NCI-H2107 treated with DMSO at 0.1 percent for 48 hours (cell line): ENCODE measurements around the gene ZDHHC14.
"Not testable (repeated sequence)": the region's sequence is repeated elsewhere in the genome, so short reads cannot be mapped to it uniquely, and the experiment has no call there.

Source experiments
- DNase-seq: peaks from one replicate; lab custom pipeline; 2025; ENCODE audit not compliant: unreplicated experiment; lab: John Stamatoyannopoulos, UW

Gene ZDHHC14

DNA sequence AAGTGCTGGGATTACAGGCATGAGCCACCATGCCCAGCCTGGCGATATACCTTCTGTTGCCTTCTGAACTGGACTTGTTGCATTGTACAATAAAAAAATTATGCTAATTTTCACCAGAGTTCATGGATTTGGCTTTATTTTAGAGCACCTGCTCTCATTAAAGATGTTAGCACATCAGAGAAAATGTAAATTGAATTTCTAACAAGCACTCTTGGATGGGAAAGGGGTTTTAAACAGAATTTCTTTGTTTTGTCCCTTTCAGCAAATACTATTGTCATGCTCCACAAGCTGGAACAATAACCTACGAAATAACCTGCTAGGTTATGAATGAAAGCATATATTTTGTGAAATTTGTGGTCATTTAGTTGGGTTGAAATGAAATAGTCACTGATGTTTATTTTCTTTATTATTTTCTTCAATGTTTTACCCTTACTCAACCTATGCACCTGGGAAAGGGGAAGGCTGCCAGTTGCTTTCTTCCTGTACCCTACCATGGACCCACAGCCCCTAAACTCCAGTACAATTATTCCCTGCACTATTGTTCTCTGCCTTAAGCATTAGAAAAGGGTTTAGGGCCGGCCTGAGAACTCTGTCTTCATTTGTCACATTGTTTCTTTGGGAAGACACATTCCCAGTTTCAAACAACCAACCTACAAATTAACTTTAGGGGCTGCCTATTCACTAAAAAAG lies 22.2 kb downstream of the ZDHHC14 start:
- DNase-seq: no peak

DNA sequence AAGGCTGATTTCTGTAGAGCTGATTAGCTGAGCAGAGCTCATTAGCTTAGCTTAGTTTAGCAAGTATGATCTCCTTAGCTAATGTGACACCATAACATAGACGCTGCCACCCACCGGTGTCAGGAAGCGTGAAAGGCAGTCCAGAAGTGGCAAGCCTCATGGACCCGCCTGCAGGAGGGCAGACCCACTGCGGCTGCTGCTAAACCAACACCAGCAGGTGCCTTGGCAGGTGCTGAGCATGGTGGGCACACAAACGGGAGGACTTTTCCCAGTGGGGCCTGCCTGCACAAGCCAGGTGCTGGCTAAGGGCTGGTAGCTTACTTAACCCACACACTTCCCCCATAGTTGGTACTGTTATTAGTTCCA lies 22.7 kb downstream of the ZDHHC14 start:
- no peak for DNase-seq

DNA sequence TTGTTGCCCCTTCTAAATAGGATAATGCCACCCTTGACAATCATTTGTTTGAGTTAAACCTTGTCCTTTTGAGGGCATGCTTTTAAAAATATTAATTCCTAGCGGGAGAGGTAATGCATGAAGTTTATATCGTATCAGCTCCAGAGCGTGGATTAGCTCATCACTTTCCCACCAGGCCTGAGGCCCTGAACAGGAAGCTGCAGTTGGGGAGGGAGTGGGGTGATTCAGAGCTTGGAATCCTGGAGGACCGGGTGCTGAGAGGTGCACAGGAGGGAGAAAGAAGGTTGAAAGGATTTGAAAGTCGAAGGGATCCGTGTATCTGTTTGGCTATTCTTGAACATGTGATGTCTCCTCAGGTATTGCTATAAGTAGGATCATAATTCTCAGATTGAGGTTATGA lies 25.0 kb downstream of the ZDHHC14 start:
- no peak for DNase-seq

GRCh38 chr6:157406661-157407060 lies 25.7 kb downstream of the ZDHHC14 start:
- no peak for DNase-seq

GRCh38 chr6:157407646-157408045 lies 26.7 kb downstream of the ZDHHC14 start:
- no peak for DNase-seq

DNA sequence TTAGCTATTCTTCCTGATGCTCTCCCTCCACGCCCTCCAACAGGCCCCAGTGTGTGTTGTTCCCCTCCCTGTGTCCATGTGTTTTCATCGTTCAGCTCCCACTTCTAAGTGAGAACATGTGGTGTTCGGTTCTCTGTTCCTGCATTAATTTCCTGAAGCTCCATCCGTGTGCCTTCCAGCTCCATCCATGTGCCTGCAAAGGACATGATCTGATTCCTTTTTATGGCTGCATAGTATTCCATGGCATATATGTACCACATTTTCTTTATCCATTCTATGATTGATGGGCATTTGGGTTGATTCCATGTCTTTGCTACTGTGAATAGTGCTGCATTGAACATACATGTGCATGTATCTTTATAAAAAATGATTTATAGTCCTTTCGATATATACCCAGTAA lies 27.4 kb downstream of the ZDHHC14 start:
- not testable (repeated sequence) for DNase-seq

- DNase-seq: no peak
These were observed 29.1 kb downstream of the ZDHHC14 start for GRCh38 chr6:157410045-157410444.

GRCh38 chr6:157411368-157411767 lies 30.4 kb downstream of the ZDHHC14 start:
- DNase-seq: no peak

- DNase-seq: no peak
These were observed 31.8 kb downstream of the ZDHHC14 start for GRCh38 chr6:157412791-157413190.

- DNase-seq: no peak
These were observed 39.5 kb downstream of the ZDHHC14 start for GRCh38 chr6:157420497-157420896.

GRCh38 chr6:157424491-157425020 lies 43.6 kb downstream of the ZDHHC14 start:
- DNase-seq: no peak

GRCh38 chr6:157427969-157428368 lies 47.0 kb downstream of the ZDHHC14 start:
- DNase-seq: no peak

- no peak for DNase-seq
These were observed 47.6 kb downstream of the ZDHHC14 start for GRCh38 chr6:157428427-157429202.

- DNase-seq: no peak
These were observed 48.3 kb downstream of the ZDHHC14 start for GRCh38 chr6:157429248-157429647.

- DNase-seq: no peak
These were observed 49.8 kb downstream of the ZDHHC14 start for GRCh38 chr6:157430834-157431233.

- DNase-seq: no peak
These were observed 51.4 kb downstream of the ZDHHC14 start for GRCh38 chr6:157432231-157432891.

DNA sequence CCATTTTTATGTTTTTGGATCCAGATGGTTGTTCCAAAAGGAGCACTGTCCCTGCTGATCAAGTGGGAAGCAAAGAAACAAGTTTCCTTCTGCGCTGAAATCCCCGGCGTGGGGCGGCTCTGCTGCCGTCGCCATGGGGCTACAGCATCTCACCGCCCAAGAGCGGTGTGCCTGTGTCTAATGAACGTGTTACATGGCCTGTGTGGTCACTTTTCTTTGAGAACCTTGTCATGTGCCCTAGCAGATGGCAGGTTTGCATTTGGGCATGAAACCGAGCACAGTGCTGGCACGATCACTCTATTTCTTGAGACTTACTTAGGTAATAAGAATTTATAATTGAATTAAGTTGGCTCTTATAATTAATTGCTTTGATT lies 51.9 kb downstream of the ZDHHC14 start:
- DNase-seq: no peak

DNA sequence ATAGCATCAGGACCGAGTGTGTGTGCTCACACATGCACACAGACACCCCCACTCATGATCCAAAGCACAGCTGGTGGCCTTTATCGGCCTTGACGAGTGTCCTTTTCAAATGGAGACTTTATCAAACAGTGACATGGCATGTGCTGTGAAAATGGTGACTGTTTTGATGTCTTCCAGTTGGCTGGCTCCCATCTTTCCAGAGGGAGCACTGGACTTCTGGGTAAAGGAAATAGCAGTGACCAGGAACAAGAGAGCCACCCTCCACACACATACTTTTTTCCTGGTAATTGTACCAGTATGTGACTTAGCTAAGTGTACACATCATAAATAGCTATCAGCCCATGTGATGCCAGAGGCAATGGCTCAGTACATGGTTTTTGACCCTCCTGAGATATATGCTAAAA lies 52.7 kb downstream of the ZDHHC14 start:
- no peak for DNase-seq

GRCh38 chr6:157434349-157435033 lies 53.5 kb downstream of the ZDHHC14 start:
- DNase-seq: no peak

GRCh38 chr6:157436219-157436943 lies 55.4 kb downstream of the ZDHHC14 start:
- DNase-seq: no peak

DNA sequence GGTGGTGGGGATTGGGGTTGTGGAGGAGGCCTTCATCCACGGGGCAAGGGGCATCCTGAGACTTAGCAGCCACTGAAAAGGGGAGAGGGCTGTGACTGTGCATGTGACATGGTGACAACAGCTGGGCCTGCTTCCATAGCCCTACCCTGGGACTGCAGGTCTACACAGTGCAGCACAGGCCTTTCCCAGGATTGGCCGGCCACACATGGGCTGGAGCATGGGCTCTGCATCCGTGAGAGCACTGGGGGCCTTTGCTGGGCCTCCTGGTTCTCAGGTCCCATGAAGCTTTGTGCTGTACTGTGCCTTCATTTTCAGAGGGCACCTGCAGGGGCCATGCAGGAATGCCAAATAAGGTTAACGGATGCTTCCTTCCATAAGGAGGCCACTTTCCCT lies 56.0 kb downstream of the ZDHHC14 start:
- no peak for DNase-seq
